B cell (primary cell): ENCODE data around the gene CTXND1.

Source experiments
- CTCF ChIP-seq: fragments of 200-600 bp; IDR thresholded peaks from one replicate; pipeline ENCODE4 v1.8.0; 2022; ENCODE audit warnings: antibody characterized with exemption, mild to moderate bottlenecking
- EZH2 ChIP-seq: IDR thresholded peaks from 2 replicates; pipeline ENCODE4 v1.6.1; 2012; ENCODE audit warnings: borderline replicate concordance, low read depth, mild to moderate bottlenecking, moderate library complexity, low read length; ENCODE audit not compliant: insufficient read depth, poor library complexity, severe bottlenecking

- TF ChIP-seq CTCF (no peak), EZH2 (no peak)
These were observed 88.1 kb downstream of the CTXND1 start for GRCh38 chr15:80163897-80164296.
